GM18508 (cell line): ENCODE data around the gene CFAP65.

ENCODE experiments used
- ATAC-seq: cut with Tn5 transposase; IDR thresholded peaks from one replicate; pipeline ENCODE4 v1.9.1; 2021; ENCODE audit warnings: moderate number of reproducible peaks; ENCODE audit not compliant: insufficient read depth, unreplicated experiment

Gene CFAP65

GRCh38 chr2:219018726-219019125 lies 22.6 kb downstream of the CFAP65 start:
- ATAC-seq, result no peak

- no peak for ATAC-seq
Measured at GRCh38 chr2:219018286-219018685, 23.0 kb downstream of the CFAP65 start.

DNA sequence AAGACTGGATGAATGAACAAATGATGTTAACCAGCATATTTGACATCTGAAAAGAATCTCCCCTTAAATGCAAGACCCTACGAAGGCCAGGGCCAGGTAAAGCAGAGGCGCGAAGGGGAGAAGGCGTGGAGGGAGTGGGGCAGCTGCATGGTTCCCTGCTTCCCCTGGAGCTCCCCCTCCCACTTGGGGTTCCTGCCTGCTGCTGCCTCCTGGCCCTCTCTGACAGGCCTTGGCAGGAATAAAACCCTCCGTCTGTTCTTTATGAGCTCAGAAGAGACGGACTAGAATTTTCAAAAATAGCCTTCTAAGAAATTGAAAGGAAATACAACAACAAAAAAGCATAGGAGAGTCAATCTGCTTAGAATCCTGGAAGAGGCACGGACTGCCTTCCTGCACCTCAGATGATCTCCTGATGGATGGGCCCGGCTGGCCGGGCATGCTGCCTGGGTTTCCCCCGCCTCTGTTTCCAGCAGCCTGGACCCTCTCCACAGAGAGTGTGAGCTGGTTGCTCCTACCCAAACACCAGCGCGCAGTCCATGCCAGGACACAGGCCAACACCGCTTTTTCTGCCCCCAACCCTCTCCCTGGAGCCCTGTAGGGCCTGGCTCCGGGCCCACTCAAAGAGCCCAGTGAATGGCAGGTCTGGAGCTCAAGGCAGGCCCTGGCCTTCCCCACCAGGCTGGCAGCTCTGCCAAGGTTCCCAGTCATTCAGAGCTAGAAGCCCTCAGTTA lies 23.9 kb downstream of the CFAP65 start:
- no peak for ATAC-seq

- no peak for ATAC-seq
Measured at GRCh38 chr2:219016721-219017120, 24.6 kb downstream of the CFAP65 start.

DNA sequence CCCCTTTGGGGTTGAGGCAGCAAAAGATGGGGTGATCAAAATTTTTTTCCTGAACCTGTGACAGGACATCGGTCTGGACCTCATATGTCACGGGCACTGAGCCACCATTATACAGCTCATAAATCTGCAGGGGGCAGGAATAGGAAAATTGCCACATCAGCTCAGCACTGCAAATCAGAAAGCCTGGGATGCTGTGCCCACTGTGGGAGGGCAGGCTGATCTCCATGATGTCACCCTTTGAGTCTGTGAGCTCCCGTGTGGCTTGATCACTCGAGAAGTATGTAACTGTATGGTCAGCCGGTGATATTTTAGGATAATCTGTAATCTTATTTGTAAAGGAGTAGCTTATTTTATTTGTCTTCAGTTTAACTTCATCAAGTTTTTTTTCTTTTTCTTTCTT lies 30.4 kb downstream of the CFAP65 start:
- no peak for ATAC-seq

GRCh38 chr2:219010162-219010756 lies 31.1 kb downstream of the CFAP65 start:
- ATAC-seq, result no peak

DNA sequence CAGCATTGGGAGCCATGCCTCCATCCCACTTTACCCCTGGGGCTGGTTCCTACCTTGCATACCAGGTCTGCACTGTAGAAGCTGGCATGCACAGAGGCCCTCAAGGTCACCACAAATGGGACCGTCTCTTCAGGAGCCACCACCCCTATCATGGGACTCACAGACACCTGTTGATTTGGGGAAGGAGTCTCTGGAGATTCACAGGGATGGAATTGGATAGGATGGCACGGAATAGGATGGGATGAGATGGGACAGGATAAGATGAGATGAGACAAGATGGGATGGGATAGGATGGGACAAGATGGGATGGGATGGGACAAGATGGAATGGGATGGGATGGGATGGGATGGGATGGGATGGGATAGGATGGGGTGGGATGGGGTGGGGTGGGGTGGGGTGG lies 32.0 kb downstream of the CFAP65 start:
- no peak for ATAC-seq

DNA sequence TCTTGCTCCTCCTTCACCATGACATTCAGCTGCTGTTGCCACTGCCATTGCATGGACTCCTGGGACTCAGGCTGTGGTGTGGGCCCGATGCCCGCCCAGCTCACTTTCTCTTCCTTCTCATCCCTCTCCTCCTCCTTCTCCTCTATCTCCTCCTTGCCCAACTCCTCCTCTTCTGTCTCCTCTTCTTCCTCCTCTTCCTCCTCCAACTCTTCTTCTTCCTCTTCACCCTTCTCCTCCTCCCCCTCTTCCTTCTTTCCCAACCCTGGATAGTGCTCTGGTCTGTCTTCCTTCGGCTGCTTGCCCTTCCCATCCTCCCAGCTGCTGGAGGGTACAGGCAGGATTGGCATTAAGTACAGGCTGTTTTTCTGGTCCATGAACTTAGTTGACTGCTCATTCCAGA lies 37.3 kb downstream of the CFAP65 start:
- no peak for ATAC-seq

DNA sequence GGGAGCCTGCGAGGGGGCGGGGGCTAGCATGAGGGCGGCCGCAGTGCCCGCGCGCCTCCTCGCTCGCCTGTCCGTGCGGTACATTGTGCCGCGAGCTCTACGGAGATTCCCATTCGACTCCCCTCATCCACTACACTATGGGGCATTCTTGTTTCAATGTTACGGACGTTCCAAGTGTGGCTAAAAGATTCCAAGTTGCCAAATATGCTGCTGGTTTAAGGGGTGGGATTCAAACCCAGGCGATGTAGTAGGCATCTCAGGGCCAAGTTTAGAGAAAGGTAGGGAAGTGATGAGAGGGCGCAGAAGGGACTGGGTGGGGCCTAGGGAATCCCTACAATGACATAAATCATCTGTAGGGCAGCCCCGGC lies 38.1 kb downstream of the CFAP65 start:
- no peak for ATAC-seq

DNA sequence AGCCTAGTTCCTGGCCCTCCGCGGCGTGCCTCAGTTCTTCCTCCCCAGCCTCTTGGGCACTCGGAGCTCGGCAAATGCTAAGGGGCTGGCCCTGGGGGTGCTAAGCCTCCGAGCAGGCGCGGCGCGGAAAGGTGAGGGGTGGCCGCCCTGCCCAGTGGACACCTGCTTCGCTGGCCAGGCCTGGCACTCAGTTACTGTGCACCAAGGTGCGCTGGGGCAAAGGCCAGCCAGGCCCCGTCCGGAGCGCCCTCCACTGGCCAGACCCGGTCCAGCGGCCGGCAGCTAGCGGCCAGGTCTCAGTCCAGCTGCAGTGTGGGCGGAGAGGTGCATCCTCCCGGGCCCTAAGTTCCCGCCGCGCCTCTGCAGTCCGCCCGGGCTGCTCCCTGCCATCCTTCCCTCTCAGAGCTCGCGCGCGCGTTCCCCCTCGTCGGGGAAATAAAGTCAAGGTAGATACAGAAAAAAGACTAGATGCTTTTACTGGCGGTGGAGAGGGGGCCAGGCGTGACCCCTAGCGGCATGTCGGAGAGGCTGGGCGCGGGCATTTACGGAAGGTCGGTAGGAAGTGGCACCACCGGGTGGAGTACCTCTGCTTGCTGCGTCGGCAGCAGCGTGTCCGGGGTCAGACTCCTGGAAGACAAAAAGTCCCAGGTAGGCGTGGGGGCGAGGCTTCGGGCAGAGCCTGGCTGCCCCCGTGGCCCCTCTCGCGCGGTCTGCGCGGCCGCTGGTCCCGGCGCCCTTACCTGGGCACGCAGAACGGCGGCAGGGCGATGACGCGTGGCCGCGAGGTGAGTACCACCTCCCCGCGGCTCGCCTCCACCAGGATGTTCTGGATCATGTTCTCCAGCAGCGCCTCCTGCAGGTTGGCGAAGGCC lies 38.7 kb downstream of the CFAP65 start:
- ATAC-seq, result no peak

GRCh38 chr2:219001577-219002394 lies 39.5 kb downstream of the CFAP65 start:
- no peak for ATAC-seq

DNA sequence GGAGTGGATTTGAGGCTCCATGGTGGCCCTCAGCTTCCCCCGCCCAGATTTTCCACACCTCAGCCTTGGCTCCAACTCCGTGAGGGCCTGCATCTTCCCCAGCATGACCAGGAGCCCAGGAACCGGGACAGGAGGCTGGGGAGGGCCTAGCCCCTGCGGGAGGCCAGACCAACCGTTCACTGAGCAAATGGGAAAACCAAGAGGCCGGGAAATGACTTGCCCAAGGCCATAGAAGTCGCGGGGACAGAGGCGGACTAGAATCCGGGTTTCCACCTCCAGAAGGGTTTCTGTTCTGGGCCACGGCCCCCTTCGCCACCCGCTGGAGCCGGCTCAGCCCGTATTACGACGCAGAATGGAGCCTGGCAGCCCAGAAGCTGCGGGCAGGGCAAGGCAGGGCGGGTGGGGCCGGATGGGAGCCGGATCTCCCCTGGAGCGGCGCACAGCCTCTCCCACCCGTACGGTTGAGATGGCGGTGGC lies 40.2 kb downstream of the CFAP65 start:
- no peak for ATAC-seq

DNA sequence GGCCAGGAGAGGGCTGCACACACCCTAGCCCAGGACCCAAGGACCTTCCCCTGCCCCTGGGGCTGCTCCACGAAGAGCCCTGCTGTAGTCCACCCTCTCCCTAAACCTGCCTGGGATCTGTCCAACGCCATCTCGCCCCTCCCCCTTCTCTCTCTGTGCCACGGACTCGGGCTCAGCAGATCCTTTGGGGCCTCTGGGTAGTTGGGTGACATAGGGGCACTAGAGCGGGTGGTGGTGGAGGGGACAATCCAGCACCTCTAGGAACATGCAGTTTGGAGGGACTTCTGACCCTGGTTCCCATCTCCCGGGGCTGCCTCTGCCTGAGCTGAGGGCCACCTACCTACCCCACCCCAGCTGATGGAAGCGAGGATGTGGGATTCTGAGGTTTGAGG lies 40.8 kb downstream of the CFAP65 start:
- no peak for ATAC-seq

DNA sequence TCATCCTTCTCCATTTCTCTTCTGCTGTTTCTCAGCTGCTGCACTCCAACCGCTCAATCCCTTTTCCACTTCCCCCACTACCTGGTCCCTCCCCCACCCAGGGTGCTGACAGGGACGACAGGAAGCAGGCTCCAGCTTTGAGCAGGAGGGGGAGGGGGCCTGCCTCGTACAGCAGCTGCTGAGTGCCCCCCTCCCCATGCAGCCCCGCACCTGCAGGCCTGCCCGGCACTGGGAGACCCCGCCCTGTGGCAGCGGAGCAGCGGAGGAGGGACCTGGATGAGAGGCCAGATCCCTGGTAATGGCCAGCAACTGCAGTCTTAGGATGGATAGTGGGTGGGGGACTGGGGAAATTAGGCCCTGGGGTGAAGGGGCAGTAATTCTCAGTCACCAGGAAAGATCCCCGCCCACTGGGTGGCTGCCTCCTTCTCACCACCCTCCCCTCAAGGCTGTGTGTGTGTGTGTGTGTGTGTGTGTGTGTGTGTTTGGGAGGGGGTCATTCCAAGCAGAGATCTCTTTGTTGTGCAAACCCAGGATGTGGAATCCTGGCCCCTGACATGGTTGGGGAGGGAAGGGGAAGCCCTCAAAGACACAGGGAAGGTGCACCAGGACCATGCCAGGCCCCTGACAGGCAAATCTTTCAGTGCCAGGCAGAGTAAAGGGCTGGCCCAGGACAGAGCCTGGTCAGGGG lies 41.3 kb downstream of the CFAP65 start:
- ATAC-seq, result no peak

- no peak for ATAC-seq
Measured at GRCh38 chr2:218999021-218999880, 42.1 kb downstream of the CFAP65 start.

DNA sequence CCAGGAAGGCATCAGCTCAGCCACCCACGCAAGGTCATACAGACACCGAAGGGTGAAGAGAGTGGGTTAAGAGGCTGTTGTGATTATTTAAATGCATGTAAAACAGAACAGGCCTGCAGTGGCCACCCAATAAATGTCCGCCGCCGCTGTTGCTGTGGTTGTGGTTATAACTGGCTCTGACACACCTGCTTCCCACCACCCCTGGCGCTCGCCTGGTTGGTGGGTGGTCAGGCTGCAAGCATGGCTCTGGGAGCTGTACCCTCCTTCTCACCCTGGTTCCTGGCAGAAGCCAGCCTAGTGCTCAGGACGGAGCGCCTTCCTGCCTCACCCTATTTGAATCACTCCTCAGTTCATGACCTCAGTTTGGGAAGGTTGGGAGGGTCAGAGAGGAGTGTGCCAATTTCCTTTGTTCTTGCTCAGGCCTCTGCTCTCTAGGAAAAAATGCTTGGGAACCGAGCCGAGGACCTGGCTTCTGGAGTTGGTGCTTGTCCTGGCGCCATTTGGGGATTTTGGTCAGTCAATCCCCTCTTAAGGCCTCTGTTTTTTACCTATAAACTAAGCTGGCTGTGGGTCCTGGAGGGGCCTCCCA lies 42.8 kb downstream of the CFAP65 start:
- no peak for ATAC-seq

GRCh38 chr2:218997731-218998130 lies 43.6 kb downstream of the CFAP65 start:
- ATAC-seq, result no peak

DNA sequence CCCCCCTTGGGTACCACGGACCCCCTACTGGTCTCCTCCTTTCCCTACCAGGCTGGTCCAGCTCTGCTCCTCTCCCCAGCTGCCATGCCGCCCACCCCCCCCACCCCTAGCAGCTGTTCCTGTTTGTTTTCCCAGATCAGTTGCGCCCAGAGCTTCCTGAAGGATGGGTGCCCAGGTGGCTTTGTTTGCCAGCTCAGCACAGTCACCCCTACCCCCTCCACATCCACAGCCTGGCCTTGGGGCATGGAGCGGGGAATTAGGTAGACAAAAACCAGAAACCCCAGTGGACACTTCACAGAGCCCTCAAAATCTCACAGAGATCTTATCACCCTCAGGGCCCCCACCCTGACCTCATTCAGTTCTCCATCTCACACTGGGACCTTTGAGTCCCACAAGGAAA lies 44.4 kb downstream of the CFAP65 start:
- ATAC-seq, result no peak
